HG02970 (cell line): Measurements from ENCODE around the gene APOC1.

Experiments
- ATAC-seq: cut with Tn5 transposase; IDR thresholded peaks from one replicate; pipeline ENCODE4 v1.9.1; 2021; ENCODE audit warnings: mild to moderate bottlenecking, moderate library complexity, moderate number of reproducible peaks; ENCODE audit not compliant: unreplicated experiment, low FRiP score

The APOC1 gene

DNA sequence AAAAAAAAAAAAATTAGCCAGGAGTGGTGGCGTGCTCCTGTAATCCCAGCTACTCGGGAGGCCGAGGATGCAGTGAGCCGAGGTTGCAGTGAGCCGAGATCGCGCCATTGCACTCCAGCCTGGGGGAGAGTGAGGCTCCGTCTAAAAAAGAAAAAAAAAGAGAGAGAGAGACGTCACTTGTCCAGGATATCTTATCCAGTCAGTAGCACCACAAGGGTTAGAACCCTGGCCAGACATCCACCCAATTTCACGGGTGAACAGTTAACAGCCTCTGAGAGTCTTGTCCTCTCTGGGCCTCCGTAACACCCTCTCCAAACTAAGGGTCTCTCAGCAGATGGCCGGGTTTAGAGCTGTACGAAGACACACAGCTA is 39.9 kb downstream of the APOC1 start:
- peak; percentile 10 for ATAC-seq

DNA sequence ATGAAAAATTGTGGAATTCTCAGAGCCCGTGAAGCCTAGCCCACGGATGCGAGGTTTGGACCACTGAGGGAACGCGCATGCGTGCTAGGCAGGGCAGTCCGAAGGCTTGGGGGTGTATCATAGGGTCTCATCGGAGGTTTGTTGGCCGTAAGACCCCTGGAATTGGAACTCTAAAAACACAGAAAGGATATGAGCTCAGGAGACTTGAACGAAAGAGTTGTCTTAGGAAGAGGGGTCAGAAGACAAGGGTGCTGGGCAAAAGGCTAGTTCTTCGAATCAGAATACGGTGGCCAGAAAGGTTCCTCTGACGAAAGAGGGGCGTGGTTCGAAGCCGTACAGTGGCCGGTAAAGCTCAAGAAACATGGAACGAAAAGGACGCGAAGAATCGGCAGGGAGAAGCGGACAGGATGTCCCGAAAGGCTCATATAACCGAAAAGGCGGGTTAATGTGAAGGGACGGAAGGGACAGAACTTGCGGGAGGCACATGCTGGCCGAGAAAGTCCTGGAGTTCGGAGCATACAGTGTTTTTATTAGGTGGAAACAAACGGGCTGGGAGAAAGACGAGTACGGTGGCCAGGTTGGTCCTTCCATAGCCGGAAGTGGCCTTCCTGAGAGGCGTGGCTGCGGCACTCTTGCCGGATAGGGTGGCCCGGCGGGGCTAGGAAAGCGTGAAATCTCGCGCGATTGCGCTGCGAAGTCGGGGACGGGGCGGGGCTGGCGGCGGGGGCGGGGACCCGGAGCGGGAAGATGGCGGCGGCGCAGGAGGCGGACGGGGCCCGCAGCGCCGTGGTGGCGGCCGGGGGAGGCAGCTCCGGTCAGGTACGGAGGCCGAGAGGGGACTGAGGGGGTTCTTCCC is 40.5 kb downstream of the APOC1 start, which contains the start of gene CLPTM1:
Gene CLPTM1 (plus strand): TSS at position 732 of the 856 bp plus-strand sequence. CDS start 16 bp downstream, at position 748.
- peak; percentile 81 for ATAC-seq

DNA sequence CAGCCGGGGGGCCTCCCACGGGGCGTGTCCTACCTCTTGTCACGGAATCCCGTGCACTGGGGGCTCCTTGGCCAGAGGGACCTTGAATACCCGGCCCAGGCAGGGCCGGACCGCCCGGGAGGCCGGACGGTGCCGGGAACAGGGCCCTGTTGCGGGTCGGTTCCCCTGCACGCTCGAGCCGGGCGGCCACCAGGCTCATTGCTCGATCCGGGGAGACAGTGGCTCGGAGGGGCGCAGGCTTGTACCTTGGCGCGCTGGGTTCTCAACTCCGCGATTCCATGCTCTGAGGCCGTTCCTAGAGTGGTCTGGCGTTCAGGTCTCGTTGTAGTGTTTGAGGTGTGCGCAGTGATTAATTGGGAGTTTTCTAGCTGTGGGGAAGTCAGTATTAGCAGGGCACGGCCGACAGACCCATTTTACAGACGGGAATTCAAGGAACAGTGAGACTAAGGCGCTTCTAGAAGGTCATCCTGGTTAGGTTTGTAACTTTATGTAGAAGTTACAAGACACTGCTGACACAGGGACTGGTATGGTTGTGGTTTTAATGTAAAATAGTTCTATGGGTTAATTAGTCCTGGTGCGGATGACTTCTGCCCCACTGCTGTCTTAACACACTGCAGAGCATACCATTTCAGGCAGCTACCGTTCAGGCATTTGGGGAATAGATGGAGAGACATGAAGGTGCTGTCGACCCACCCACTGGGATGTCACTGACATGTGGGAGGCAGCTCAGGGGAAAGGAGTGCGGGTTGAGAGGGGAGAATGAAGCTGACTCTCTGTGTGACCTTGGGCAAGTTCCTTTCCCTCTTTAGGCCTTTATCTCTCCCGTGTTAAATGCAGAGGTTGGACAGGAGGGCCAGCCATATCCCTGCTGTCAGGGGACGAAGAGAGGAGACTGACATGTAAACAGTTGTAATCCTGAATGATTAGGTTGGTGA is 41.4 kb downstream of the APOC1 start:
- no peak for ATAC-seq

DNA sequence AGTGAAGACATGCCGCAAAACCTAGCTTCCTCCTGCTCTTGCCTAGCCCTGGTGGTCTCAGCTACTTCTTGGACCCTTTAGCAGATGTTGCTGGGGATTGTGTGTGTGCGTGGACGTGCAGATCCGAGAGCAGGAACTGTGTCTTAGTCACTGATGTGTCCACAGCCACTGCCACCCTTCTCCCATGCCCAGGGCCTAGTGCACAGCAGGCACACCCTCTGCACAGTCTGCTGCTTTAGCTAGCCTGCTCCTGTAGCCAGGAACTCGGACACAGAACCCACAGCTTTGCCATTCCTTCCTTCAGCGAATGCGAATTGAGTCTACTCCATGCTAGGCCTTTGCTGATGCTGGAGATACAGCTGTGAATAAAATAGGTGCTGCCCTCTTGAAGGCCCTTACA is 43.1 kb downstream of the APOC1 start:
- ATAC-seq, result no peak

DNA sequence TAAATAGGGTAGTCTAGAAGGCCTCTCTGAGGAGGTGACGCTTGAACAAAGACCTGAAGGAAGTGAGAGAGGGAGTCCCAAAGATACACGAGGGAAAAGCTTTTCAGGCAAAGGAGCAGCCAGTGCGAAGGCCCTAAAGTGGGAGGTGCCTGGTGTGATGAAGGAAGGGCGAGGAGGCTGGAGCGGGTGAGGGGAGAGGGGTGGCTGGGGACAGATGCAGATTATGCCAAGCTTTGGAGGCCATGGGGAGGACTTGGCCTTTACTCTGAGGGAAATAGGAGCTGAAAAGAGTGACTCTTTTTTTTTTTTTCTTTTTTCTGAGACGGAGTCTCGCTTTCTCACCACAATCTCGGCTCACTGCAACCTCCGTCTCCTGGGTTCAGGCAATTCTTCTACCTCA is 43.7 kb downstream of the APOC1 start:
- no peak for ATAC-seq

DNA sequence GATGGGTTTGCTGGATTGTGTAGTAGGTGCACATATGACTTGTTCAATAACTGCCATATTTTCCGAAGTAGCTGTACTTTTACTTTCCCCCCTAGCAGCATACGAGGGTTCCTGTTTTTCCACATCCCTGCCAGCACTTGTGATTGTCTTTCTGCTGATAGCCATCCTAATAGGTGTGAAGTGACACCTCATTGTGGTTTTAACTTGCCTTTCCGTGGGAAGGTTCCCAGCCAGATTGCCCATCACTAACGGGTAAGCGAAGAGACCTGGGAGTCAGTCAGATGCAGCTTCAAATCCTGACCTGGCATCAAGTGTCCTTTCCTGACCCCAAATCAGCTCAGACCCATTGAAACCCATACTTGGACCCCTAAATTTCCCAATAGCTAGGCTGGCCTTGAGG is 45.3 kb downstream of the APOC1 start:
- ATAC-seq, result no peak

DNA sequence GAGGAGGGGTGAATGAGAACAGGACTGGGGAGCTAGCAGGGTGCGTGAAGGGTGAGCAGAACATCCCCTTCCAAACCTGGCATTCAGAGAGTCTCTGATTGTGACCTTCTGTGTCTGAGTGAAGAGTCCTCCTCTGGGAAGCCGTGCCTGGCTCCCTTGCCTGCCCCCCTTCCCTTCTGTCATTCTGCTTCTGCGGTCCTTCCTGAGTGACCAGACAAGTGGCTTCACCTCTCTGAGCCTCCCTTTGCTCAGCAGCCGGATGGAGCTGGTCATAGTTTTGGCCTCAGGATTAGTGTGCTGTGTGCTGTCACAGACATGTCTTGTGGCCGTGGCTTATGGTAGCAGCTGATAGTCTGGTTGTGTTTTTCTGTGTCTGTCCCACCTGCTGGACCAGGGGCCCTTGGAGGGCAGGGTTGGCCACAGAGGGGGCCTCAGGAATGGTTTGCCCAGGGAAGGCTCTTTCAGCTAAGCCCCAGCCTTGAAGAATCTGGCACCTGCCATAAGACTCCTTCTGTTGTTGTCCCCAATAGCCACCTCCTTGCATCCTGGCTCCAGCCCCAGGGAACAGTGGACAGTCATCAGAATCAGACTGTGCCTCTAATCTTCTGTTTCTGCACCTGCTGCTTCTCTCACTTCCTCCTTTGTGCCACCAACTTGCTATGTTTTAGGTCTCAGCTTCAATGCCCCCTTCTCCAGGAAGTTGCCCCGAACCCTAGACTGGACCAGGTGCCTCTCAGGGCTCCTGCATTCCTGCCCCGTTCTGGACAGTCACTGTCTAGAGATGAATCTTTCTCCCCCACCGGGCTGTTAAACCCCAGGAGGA is 46.7 kb downstream of the APOC1 start:
- no peak for ATAC-seq

DNA sequence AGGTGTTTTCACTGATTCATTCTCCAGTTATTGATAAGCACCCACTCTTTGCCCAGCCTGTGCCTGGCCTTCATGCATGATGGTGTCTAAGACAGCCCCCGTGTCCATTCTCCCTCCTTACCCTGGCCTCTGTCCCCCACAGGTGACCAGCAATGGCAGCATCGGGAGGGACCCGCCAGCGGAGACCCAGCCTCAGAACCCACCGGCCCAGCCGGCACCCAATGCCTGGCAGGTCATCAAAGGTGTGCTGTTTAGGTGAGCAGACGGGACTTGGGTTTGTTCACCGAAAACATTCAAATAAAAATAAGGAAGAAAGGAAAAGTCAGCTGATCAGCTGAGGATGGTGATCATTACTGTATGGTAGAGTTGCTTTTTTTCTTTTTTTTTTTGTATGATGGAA is 47.4 kb downstream of the APOC1 start:
- no peak for ATAC-seq

DNA sequence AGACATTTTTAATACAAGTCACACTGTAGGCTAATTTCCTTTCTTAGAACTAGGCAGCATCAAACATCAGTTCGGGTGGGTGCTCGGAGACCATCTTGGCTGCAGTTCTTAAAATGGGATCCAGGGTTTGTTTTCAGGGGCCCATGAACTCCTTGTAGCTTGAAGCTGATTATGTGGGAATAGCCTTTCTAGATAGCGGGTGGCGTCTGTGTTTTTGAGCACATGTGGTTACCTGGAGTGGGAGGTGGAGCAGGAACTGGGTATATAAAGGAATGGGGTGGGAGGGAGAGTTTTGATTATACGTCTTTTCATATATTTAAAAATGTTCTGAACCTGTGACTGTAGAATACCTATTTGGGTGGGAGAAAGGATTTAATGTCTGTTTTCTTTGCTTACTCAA is 53.7 kb downstream of the APOC1 start:
- ATAC-seq, result no peak

DNA sequence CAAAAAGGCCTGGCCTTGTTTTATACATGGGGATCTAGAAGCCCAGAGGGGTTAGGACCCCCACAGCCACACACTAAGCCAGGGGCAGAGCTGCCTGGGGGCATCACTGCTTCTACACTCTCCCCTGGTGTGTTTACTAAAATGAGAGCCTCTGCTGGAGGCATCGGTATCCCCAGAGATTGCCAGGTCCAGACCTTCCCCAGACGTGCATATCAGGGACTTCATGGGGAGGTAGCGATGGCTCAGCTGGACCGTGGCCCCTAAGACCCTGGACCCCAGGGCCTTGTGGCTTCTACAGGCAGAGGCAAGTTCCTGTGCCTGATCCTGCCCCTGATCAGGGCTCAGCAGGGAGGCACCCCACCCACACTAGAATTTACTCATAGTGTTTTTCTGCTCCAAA is 54.3 kb downstream of the APOC1 start:
- ATAC-seq, result no peak
